IPS DF 6.9 (cell line): ENCODE measurements around the gene SLC26A3.

Experiments
- DNase-seq: peaks from one replicate; pipeline ENCODE4 v3.0.0-alpha.2; 2013; ENCODE audit warnings: low read depth, low spot score
- H3K27ac ChIP-seq: one replicate; pipeline ENCODE4 v1.5.1; 2013; ENCODE audit warnings: low read length, control low read depth
- H3K27me3 ChIP-seq: 2 replicates; pipeline ENCODE4 v1.6.1; 2013; ENCODE audit warnings: mild to moderate bottlenecking, low read length; ENCODE audit not compliant: control insufficient read depth, insufficient read depth
- H3K36me3 ChIP-seq: 2 replicates; pipeline ENCODE4 v1.6.1; 2013; ENCODE audit warnings: low read length; ENCODE audit not compliant: control insufficient read depth, insufficient read depth
- H3K4me1 ChIP-seq: 2 replicates; pipeline ENCODE4 v1.6.1; 2013; ENCODE audit warnings: low read length; ENCODE audit not compliant: control insufficient read depth, insufficient read depth
- H3K4me3 ChIP-seq: 2 replicates; pipeline ENCODE4 v1.5.1; 2013; ENCODE audit warnings: mild to moderate bottlenecking, low read length
- H3K9me3 ChIP-seq: 2 replicates; pipeline ENCODE4 v1.6.1; 2013; ENCODE audit warnings: low read length, inconsistent platforms; ENCODE audit not compliant: control insufficient read depth, insufficient read depth
- WGBS: extraction: QIAGEN DNeasy Blood & Tissue Kit; methylation state at CpG from one replicate; pipeline ENCODE4 v1.1.7; 2013; ENCODE audit warnings: mixed read lengths, missing lambda C conversion rate; ENCODE audit not compliant: insufficient read length, insufficient coverage; 5-methylcytosine and 5-hydroxymethylcytosine counted together

SLC26A3 gene

GRCh38 chr7:107838024-107838601, 35.1 kb upstream of the SLC26A3 start:
- Histone ChIP-seq H3K36me3 (no peaks in the 10 kb centered on the region), H3K9me3 (no peaks in the 10 kb centered on the region), H3K27ac (no peak overlapping the region), H3K4me3 (no peak overlapping the region), H3K4me1 (no peaks in the 10 kb centered on the region), H3K27me3 (no peaks in the 10 kb centered on the region)
- WGBS = no CpG with 5 or more reads among the region's 3 CpGs
- DNase-seq = no peak

GRCh38 chr7:107837145-107837512, 34.1 kb upstream of the SLC26A3 start:
- no CpG with 5 or more reads among the region's 1 CpG for WGBS
- H3K27me3 ChIP-seq = no peaks in the 10 kb centered on the region
- no peak for DNase-seq
- no peak overlapping the region for H3K27ac ChIP-seq
- no peak overlapping the region for H3K4me3 ChIP-seq
- no peaks in the 10 kb centered on the region for H3K36me3 ChIP-seq
- no peaks in the 10 kb centered on the region for H3K4me1 ChIP-seq
- no peaks in the 10 kb centered on the region for H3K9me3 ChIP-seq

- no peak overlapping the region for H3K4me3 ChIP-seq
- no CpG with 5 or more reads among the region's 10 CpGs for WGBS
- H3K9me3 ChIP-seq = no peaks in the 10 kb centered on the region
- no peaks in the 10 kb centered on the region for H3K27me3 ChIP-seq
- no peak for DNase-seq
- no peaks in the 10 kb centered on the region for H3K36me3 ChIP-seq
- H3K4me1 ChIP-seq = no peaks in the 10 kb centered on the region
- H3K27ac ChIP-seq = no peak overlapping the region
Measured at GRCh38 chr7:107836237-107837144, 33.5 kb upstream of the SLC26A3 start.

GRCh38 chr7:107834401-107834800, 31.4 kb upstream of the SLC26A3 start:
- Histone ChIP-seq H3K4me3 (no peak overlapping the region), H3K27me3 (no peaks in the 10 kb centered on the region), H3K27ac (no peak overlapping the region), H3K9me3 (no peaks in the 10 kb centered on the region), H3K4me1 (no peaks in the 10 kb centered on the region), H3K36me3 (no peaks in the 10 kb centered on the region)
- DNase-seq = no peak
- no CpG with 5 or more reads among the region's 1 CpG for WGBS

- no CpG with 5 or more reads among the region's 7 CpGs for WGBS
- Histone ChIP-seq H3K27me3 (no peaks in the 10 kb centered on the region), H3K4me3 (no peak overlapping the region), H3K4me1 (no peaks in the 10 kb centered on the region), H3K27ac (no peak overlapping the region), H3K36me3 (no peaks in the 10 kb centered on the region), H3K9me3 (no peaks in the 10 kb centered on the region)
- DNase-seq = no peak
Measured at GRCh38 chr7:107833684-107834106, 30.7 kb upstream of the SLC26A3 start.

- no peaks in the 10 kb centered on the region for H3K27me3 ChIP-seq
- H3K4me1 ChIP-seq = no peaks in the 10 kb centered on the region
- no peaks in the 10 kb centered on the region for H3K9me3 ChIP-seq
- no peak for DNase-seq
- no CpG with 5 or more reads among the region's 3 CpGs for WGBS
- no peak overlapping the region for H3K4me3 ChIP-seq
- H3K36me3 ChIP-seq = no peaks in the 10 kb centered on the region
- H3K27ac ChIP-seq = no peak overlapping the region
Measured at GRCh38 chr7:107830420-107830819, 27.4 kb upstream of the SLC26A3 start.

GRCh38 chr7:107828540-107828939, 25.5 kb upstream of the SLC26A3 start:
- no CpG with 5 or more reads among the region's 4 CpGs for WGBS
- H3K27ac ChIP-seq = no peak overlapping the region
- no peak overlapping the region for H3K4me3 ChIP-seq
- no peak for DNase-seq
- H3K9me3 ChIP-seq = no peaks in the 10 kb centered on the region
- no peaks in the 10 kb centered on the region for H3K27me3 ChIP-seq
- no peaks in the 10 kb centered on the region for H3K4me1 ChIP-seq
- H3K36me3 ChIP-seq = no peaks in the 10 kb centered on the region

GRCh38 chr7:107827501-107827900, 24.5 kb upstream of the SLC26A3 start:
- no peak overlapping the region for H3K27ac ChIP-seq
- WGBS = no CpG with 5 or more reads among the region's 2 CpGs

GRCh38 chr7:107826451-107826850, 23.4 kb upstream of the SLC26A3 start:
- no peak for DNase-seq
- no peaks in the 10 kb centered on the region for H3K36me3 ChIP-seq
- H3K9me3 ChIP-seq = no peaks in the 10 kb centered on the region
- no peak overlapping the region for H3K27ac ChIP-seq
- H3K4me3 ChIP-seq = no peak overlapping the region
- no CpG with 5 or more reads among the region's 2 CpGs for WGBS
- H3K27me3 ChIP-seq = no peaks in the 10 kb centered on the region
- H3K4me1 ChIP-seq = no peaks in the 10 kb centered on the region

More at GRCh38 chr7:107827501-107827900, 24.5 kb upstream of the SLC26A3 start:
- Histone ChIP-seq H3K4me1 (no peaks in the 10 kb centered on the region), H3K36me3 (no peaks in the 10 kb centered on the region), H3K9me3 (no peaks in the 10 kb centered on the region), H3K4me3 (no peak overlapping the region), H3K27me3 (no peaks in the 10 kb centered on the region)
- no peak for DNase-seq

GRCh38 chr7:107824858-107825257, 21.8 kb upstream of the SLC26A3 start:
- H3K27me3 ChIP-seq = no peaks in the 10 kb centered on the region

More at GRCh38 chr7:107824858-107825257, 21.8 kb upstream of the SLC26A3 start:
- DNase-seq = no peak
- Histone ChIP-seq H3K4me3 (no peak overlapping the region), H3K4me1 (no peaks in the 10 kb centered on the region), H3K27ac (no peak overlapping the region), H3K9me3 (no peaks in the 10 kb centered on the region), H3K36me3 (no peaks in the 10 kb centered on the region)
- no CpG with 5 or more reads among the region's 1 CpG for whole genome bisulfite sequencing
